22Rv1 (cell line): ENCODE results near the gene SDK2.

Source experiments
- H3K27ac ChIP-seq: fragments of 450-650 bp; 2 replicates; pipeline ENCODE4 v1.5.1; 2017
- CTCF ChIP-seq: fragments of 450-650 bp; IDR thresholded peaks from 2 replicates; pipeline ENCODE4 v1.5.1; 2017; ENCODE audit warnings: mild to moderate bottlenecking
- ZFX ChIP-seq: fragments of 450-650 bp; IDR thresholded peaks from 2 replicates; pipeline ENCODE4 v1.6.1; 2017; ENCODE audit warnings: antibody characterized with exemption, borderline replicate concordance

The SDK2 gene

GRCh38 chr17:73389411-73389810 lies 254.8 kb downstream of the SDK2 start:
- no peak for TF ChIP-seq ZFX
- no peak for TF ChIP-seq CTCF

GRCh38 chr17:73388578-73388905 lies 255.7 kb downstream of the SDK2 start:
- no peak overlapping the region for H3K27ac ChIP-seq
- no peak for TF ChIP-seq CTCF
- TF ChIP-seq ZFX: no peak

More at GRCh38 chr17:73389411-73389810, 254.8 kb downstream of the SDK2 start:
- H3K27ac ChIP-seq: no peak overlapping the region

- no peak overlapping the region for H3K27ac ChIP-seq
- TF ChIP-seq CTCF (no peak), ZFX (no peak)
Observed at GRCh38 chr17:73387746-73388577, 256.3 kb downstream of the SDK2 start.

- H3K27ac ChIP-seq: no peak overlapping the region
- TF ChIP-seq ZFX: no peak
- TF ChIP-seq CTCF: no peak
Observed at GRCh38 chr17:73386561-73386960, 257.7 kb downstream of the SDK2 start.

- TF ChIP-seq ZFX (no peak), CTCF (no peak)
- no peak overlapping the region for H3K27ac ChIP-seq
Observed at GRCh38 chr17:73384926-73385325, 259.3 kb downstream of the SDK2 start.

- TF ChIP-seq ZFX: no peak
- no peak for TF ChIP-seq CTCF
- no peak overlapping the region for H3K27ac ChIP-seq
Observed at GRCh38 chr17:73380439-73381106, 263.7 kb downstream of the SDK2 start.

- TF ChIP-seq ZFX (no peak), CTCF (no peak)
- no peak overlapping the region for H3K27ac ChIP-seq
Observed at GRCh38 chr17:73379826-73380225, 264.4 kb downstream of the SDK2 start.
